HG03378 (cell line): ENCODE measurements around the gene TMPRSS15.

ENCODE experiments used
- ATAC-seq: cut with Tn5 transposase; IDR thresholded peaks from one replicate; pipeline ENCODE4 v1.9.1; 2021; ENCODE audit warnings: mild to moderate bottlenecking, moderate library complexity; ENCODE audit not compliant: unreplicated experiment

The TMPRSS15 gene

DNA sequence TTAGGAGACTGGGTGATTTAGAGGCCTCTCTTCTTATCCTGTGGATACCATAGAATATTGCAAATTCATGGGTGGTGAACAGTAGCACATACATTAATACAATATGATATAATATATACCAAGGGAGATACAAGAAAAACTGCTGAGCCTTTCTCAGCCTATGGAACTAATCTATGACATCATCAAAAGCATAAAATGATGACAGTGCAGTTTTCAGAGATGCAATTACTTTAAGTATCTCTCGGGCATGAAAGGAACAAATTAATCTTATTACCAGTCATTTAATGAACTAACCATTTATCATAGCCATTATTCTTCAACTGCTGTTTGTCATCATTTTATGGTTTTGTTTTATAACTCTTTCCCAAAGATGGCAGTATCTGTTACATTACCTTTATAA is 155.4 kb downstream of the TMPRSS15 start:
- no peak for ATAC-seq

DNA sequence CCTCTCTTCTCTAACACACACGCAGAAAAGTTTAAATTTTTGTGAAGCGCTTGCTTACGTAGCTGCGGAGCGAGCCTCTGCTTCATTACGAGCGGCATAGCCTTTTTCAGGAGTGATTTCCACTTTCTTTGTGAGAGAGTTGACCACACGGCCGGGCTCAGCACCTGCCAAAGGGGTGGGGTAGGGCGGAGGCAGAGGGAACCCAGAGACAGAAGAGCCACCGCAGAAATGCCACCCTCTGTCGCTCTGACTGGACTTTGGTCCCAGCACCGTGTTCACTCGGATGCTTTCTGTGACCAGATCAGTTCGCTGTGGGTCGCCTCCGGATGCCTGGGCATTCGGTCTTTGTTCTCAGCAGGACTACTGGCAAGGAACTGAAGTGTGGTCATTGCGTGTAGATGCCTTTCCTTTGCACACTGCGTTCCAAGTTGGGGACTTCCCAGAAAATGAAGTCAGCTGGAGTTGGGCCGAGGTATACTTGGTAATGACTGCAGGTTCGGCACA is 158.1 kb downstream of the TMPRSS15 start:
- ATAC-seq, result no peak

DNA sequence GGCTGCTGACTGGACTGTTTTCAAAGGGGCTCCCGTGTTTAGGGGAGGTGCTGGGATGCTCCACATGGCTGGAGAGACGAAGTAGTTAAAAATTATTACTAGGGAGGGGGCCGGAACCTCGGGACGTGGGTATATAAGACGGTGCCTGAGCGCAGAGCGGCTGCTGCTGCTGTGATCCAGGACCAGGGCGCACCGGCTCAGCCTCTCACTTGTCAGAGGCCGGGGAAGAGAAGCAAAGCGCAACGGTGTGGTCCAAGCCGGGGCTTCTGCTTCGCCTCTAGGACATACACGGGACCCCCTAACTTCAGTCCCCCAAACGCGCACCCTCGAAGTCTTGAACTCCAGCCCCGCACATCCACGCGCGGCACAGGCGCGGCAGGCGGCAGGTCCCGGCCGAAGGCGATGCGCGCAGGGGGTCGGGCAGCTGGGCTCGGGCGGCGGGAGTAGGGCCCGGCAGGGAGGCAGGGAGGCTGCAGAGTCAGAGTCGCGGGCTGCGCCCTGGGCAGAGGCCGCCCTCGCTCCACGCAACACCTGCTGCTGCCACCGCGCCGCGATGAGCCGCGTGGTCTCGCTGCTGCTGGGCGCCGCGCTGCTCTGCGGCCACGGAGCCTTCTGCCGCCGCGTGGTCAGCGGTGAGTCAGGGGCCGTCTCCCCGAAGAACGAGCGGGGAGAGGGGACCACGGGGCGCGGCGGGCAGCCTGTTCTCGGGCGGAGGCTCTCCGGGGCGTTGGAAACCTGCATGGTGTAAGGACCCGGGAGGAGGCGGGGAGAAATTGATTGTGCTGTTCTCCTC is 158.7 kb downstream of the TMPRSS15 start, which contains the start of gene CHODL:
Gene CHODL, plus strand, starts transcription at position 163 of the 793 bp plus-strand sequence. Its CDS starts 391 bp downstream, at position 554.
- ATAC-seq, result no peak

DNA sequence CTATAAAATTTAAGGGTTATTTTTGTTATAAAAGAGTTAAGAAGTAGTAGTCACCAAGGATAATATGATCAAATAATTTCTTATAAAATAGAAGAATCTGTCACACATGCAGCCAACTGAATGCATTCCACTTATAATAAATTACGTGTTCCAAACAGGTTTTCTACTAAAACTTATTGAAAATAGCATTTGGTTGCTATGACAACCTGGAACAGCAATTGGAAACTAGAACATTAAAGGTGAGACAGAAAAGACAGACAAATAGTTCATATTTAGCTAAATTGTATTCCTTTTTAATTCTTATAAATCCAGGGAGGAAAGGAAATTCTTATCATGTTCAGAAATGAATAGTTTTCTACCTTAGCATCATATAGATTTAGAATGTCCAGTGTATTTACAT is 168.0 kb downstream of the TMPRSS15 start:
- no peak for ATAC-seq

DNA sequence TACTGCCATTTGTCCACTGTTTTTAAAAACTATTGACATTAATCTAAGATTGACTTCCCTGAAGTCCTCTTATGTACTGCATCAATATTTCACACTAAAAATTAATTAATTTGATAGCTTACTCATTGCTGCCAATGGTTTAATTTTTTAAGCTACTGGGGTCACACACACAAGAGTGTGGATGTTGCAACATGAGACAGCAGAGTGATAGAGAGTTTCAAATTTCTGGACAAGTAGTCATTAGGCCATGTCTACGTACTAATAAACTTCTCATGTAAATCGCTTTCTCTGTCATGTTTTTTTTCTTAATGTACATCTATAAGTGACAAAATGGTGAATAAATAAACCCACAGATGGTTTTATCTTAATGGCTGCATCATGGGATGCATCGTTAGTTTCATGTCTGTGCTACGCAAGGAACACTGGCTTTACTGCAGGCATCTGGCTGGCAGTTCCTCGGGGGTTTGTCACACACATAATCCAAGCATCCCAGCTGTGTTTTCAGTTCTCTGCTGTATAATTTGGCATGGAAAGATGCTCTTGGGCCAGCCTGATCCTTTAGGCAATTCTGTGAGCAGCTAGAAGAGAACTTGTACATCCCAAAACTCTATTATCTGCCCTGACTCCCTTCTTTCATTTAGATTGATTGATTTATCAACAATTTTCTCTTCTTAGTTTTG is 175.4 kb downstream of the TMPRSS15 start:
- ATAC-seq, result no peak

DNA sequence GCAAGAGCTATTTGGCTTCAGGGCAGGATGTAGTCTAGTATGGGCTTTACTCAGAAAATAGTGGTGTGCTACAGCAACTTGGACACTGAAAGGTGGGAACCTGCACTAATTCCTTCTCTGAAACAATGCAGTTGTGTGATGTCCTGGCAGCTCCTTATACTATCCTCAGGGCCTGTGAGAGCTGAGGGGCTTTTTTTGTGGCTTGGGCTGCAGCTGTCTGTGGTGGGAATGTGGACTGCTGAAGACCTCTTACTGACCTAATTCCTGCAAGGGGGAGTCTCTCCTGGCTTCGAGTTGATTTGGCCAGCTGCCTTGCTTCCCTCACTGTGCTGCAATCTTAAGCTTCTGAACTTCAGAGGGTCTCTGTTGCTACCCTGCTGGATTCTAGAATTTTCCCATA is 181.2 kb downstream of the TMPRSS15 start:
- no peak for ATAC-seq

DNA sequence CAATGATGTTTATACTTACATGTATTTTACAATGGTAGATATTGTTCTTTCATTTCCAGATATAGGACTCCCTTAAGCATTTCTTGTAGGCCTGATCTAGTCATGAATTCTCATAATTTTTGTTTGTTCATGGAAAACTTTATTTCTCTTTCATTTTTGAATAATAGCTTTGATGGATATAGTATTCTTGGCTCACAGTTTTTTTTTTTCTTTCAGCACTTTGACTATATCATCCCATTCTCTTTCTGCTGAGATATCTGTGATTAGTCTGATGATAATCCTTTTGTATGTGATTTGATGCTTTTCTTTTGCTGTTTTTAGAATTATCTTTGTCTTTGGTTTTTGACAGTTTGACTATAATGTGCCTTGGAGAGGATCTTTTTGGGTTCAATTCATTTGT is 183.1 kb downstream of the TMPRSS15 start:
- ATAC-seq, result no peak
